Pericardium fibroblast (primary cell): ENCODE results near the gene POLL. TPM values are rescaled to one million over a fixed set of nuclear protein-coding genes. Genes with fewer than 3 reads are reported as not detected.

Source experiments
- total RNA-seq: library from RNA; depleted of rRNA; stranded (reverse); fragments of >200 nt; gene quantifications from 2 replicates; pipeline ENCODE4 v1.2.3, GENCODE V29; 2015

Gene POLL
- total RNA-seq, result 14.2 and 24.9 TPM in 2 replicates

DNA sequence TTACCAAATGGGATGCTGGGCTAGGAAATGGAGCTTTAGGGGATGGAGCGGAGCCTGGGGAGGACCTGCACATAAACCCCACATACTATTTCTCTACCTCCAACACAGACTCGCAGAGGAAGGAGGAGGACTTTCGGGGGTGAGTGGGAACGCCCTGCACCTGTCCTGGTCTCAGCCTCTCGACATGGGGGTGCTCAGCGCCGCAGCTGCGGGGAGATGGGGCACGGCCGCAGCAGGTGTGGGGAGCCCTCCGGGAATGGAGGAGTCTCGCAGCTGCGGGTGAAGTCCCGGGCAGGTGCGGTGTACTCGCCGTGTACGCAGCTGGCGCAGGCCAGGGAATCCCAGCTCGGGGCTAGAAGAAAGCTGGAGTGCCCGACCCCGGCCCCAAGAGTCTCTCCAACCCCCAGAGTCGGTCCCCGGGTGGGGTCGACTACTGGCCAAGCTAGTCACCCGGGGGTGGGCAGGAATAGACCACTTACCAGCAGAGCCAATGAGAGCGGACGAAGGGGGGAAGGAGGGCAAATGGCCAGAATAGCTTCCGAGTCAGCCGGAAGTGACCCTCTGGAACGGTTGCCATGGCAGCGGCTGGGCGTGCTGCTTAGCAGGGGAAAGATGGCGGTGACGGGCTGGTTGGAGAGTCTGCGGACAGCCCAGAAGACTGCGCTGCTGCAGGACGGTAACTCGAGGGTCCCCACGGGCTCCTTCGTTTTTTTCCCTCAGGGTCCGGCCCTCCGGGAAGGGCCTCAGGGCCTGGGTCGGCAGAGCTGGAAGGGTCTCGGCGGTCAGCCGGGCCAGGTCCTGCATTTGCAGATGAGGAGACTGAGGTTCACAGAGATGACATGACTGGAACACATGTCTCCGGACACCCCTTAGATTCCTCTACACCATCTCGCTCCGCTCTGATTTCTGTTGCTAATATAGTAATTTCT lies at the start of gene POLL, which contains the start of gene DPCD:
Gene POLL, minus strand, starts transcription at position 533 of the 929 bp plus-strand sequence. CDS start 897 bp downstream, outside the sequence.
Gene DPCD, plus strand, starts transcription at position 597 of the 929 bp plus-strand sequence. Its CDS starts 16 bp downstream, at position 613.

Other genes with a start within 250 kb of the POLL start
- gene BTRC, start 234.1 kb downstream of the POLL start, total RNA-seq, result 6.3 and 9.3 TPM in 2 replicates
- 32.8 and 52.2 TPM in 2 replicates for gene DPCD, start 64 bp upstream of the POLL start, total RNA-seq
- 14.1 and 18.4 TPM in 2 replicates for gene FBXW4, start 106.9 kb upstream of the POLL start, total RNA-seq
- not detected in 2 replicates for gene FGF8, start 187.9 kb upstream of the POLL start, total RNA-seq
- gene NPM3, start 195.2 kb upstream of the POLL start, total RNA-seq, result 62.3 and 105 TPM in 2 replicates
- 38.5 and 44.7 TPM in 2 replicates for gene OGA, start 230.2 kb upstream of the POLL start, total RNA-seq